Endothelial cell of umbilical vein (primary cell): Measurements from ENCODE around the gene AICDA. TPM values are rescaled to one million over a fixed set of nuclear protein-coding genes. Genes with fewer than 3 reads are reported as not detected.
"Not testable (repeated sequence)": the region's sequence is repeated elsewhere in the genome, so short reads cannot be mapped to it uniquely, and the experiment has no call there.

Experiments
- BruUV-seq: library from RNA; stranded (reverse); fragments of 400-500 nt; replicated peaks from 2 replicates; lab custom pipeline; 2021; lab: Mats Ljungman, UMichigan
- CTCF ChIA-PET: fragments of 300-600, 350-600 bp; sonication (Branson Sonifier 250); formaldehyde crosslinking; loops from one replicate; lab custom pipeline; 2021; ENCODE audit warnings: antibody characterized with exemption, inconsistent platforms; lab: Charles Lee
- POLR2A ChIA-PET: fragments of 300-600, 350-600 bp; sonication (Branson Sonifier 250); formaldehyde crosslinking; loops from one replicate; lab custom pipeline; 2021; ENCODE audit warnings: antibody characterized with exemption, inconsistent platforms; lab: Charles Lee
- DNase-seq: peaks from one replicate; pipeline ENCODE4 v3.0.0-alpha.2; 2011; ENCODE audit warnings: low read depth, low spot score
- FAIRE-seq: peaks from 2 replicates; lab custom pipeline; 2011; peaks lifted over from hg19 to GRCh38; lab: Jason Lieb, UNC
- H2AFZ ChIP-seq: 2 replicates; pipeline ENCODE4 v1.6.0; 2012; ENCODE audit warnings: low read depth, low read length, control low read depth, inconsistent platforms
- H3K27ac ChIP-seq: 2 replicates; pipeline ENCODE4 v1.5.1; 2011; ENCODE audit warnings: low read depth, mild to moderate bottlenecking, control low read depth, low read length, moderate library complexity; ENCODE audit not compliant: insufficient read depth
- H3K27me3 ChIP-seq, 2 experiments: 2 replicates each; pipeline versions ENCODE4 v1.6.0 to v1.6.1; 2011; ENCODE audit warnings: low read length in 2 of 2, mixed read lengths in 1 of 2; ENCODE audit not compliant: control insufficient read depth in 2 of 2, insufficient read depth in 2 of 2
- H3K36me3 ChIP-seq, 2 experiments: 2 replicates in 1 of 2; 3 replicates in 1 of 2; pipeline ENCODE4 v1.5.1; 2011; ENCODE audit warnings: low read length in 2 of 2, mild to moderate bottlenecking in 1 of 2, moderate library complexity in 1 of 2; ENCODE audit not compliant: control insufficient read depth in 2 of 2, insufficient read depth in 2 of 2; ENCODE audit errors: extremely low read depth in 1 of 2
- H3K4me1 ChIP-seq: 3 replicates; pipeline ENCODE4 v1.5.1; 2011; ENCODE audit warnings: mild to moderate bottlenecking, low read length; ENCODE audit not compliant: control insufficient read depth, insufficient read depth; ENCODE audit errors: extremely low read depth
- H3K4me2 ChIP-seq: 2 replicates; pipeline ENCODE4 v1.6.1; 2011; ENCODE audit warnings: low read length, control low read depth, mixed read lengths; ENCODE audit not compliant: insufficient read depth
- H3K4me3 ChIP-seq, 3 experiments: fragments of 200-600 bp in 1 of 3; sonication (generic), shearing (Covaris generic) in 1 of 3; replicated peaks in 1 of 3; 2 replicates each; pipeline ENCODE4 v1.5.1; 2011 to 2016; ENCODE audit warnings: control low read depth in 3 of 3, low read length in 3 of 3, mild to moderate bottlenecking in 2 of 3, inconsistent platforms in 1 of 3, low read depth in 1 of 3, moderate library complexity in 1 of 3; ENCODE audit not compliant: insufficient read depth in 1 of 3
- H3K79me2 ChIP-seq: 2 replicates; pipeline ENCODE4 v1.6.0; 2012; ENCODE audit warnings: low read length, inconsistent platforms; ENCODE audit not compliant: control insufficient read depth, insufficient read depth
- H3K9ac ChIP-seq: replicated peaks from 2 replicates; pipeline ENCODE3; 2011; ENCODE audit warnings: low read length, control low read depth; ENCODE audit not compliant: insufficient read depth; ENCODE audit errors: extremely low read depth
- H3K9me1 ChIP-seq: replicated peaks from 3 replicates; pipeline ENCODE4 v1.6.0; 2011; ENCODE audit warnings: mild to moderate bottlenecking, low read length; ENCODE audit not compliant: control insufficient read depth, insufficient read depth; ENCODE audit errors: extremely low read depth
- H3K9me3 ChIP-seq: replicated peaks from 2 replicates; pipeline ENCODE4 v1.5.1; 2012; ENCODE audit warnings: low read length, inconsistent platforms; ENCODE audit not compliant: control insufficient read depth, insufficient read depth
- H4K20me1 ChIP-seq: replicated peaks from 2 replicates; pipeline ENCODE3; 2011; ENCODE audit warnings: mild to moderate bottlenecking, low read length; ENCODE audit not compliant: control insufficient read depth, insufficient read depth; ENCODE audit errors: extremely low read depth
- FOS ChIP-seq: IDR thresholded peaks from 2 replicates; pipeline ENCODE4 v1.6.1; 2011; ENCODE audit warnings: mild to moderate bottlenecking, low read length, moderate library complexity, borderline replicate concordance; ENCODE audit not compliant: insufficient read depth
- JUN ChIP-seq: IDR thresholded peaks from 2 replicates; pipeline ENCODE4 v1.6.1; 2011; ENCODE audit warnings: borderline replicate concordance, low read depth; ENCODE audit not compliant: insufficient read length, insufficient read depth
- MYC ChIP-seq: IDR thresholded peaks from one replicate; pipeline ENCODE4 v1.6.1; 2011; ENCODE audit warnings: mild to moderate bottlenecking, low read depth, low read length
- POLR2A ChIP-seq: IDR thresholded peaks from 2 replicates; pipeline ENCODE4 v1.6.1; 2012; ENCODE audit warnings: low read depth, mild to moderate bottlenecking, control low read depth, low read length
- dilution Hi-C: fragments of 300-500 bp; cut with MboI; formaldehyde crosslinking; loops from one replicate; pipeline ENCODE4 v1.15.0; 2019; ENCODE audit warnings: low sequenced_read_pairs; ENCODE audit not compliant: extremely low pct_ligation_motif_present
- intact Hi-C: fragments of 100-400 bp; cut with micrococcal nuclease; formaldehyde crosslinking; loops from one replicate; pipeline ENCODE4 v1.10.0; 2022
- polyA plus RNA-seq, 4 experiments: library from polyadenylated mRNA; depleted of rRNA in 3 of 4; stranded (reverse) in 3 of 4; unstranded in 1 of 4; fragments of >200 nt; gene quantifications; 2 replicates each; pipeline versions ENCODE4 v1.2.1 to v1.2.3, GENCODE V29; 2011 to 2012; ENCODE audit warnings: missing spikeins in 1 of 4
- total RNA-seq: library from RNA; stranded (reverse); gene quantifications from 2 replicates; pipeline ENCODE4 v1.2.3, GENCODE V29; 2021

AICDA gene
- total and polyA plus RNA-seq, 2 donors (not counting 3 experiments of a cell fraction or from before 2014, with no cell fraction given): not detected

- Histone ChIP-seq H3K36me3 (no peaks in the 10 kb centered on the region), H3K79me2 (no peaks in the 10 kb centered on the region), H3K27ac (no peak overlapping the region), H3K4me3 (no peak overlapping the region), H3K9me1 (no peaks in the 10 kb centered on the region), H4K20me1 (no peaks in the 10 kb centered on the region), H3K27me3 (peaks cover 8 to 13% of the 10 kb centered on the region in 2 experiments), H3K9me3 (no peaks in the 10 kb centered on the region), H2AFZ (no peak overlapping the region), H3K9ac (no peak overlapping the region), H3K4me1 (no peaks in the 10 kb centered on the region), H3K4me2 (no peak overlapping the region)
- POLR2A ChIA-PET: no interaction called here
- FAIRE-seq (no peak), DNase-seq (no peak)
- no peak for TF ChIP-seq MYC
- TF ChIP-seq FOS: no peak
- no peak for TF ChIP-seq JUN
- TF ChIP-seq POLR2A: no peak
- no TSS peak for BruUV-seq
- CTCF ChIA-PET: no interaction called here
- intact Hi-C loops: no loop called here
- dilution Hi-C loops: no loop called here
Measured at GRCh38 chr12:8636581-8636980, 23.9 kb upstream of the AICDA start.

- H3K9me1 ChIP-seq, H3K4me3 ChIP-seq, POLR2A ChIA-PET, H3K9ac ChIP-seq, H3K79me2 ChIP-seq, H2AFZ ChIP-seq, H3K4me2 ChIP-seq, H3K27ac ChIP-seq, CTCF ChIA-PET, H4K20me1 ChIP-seq, DNase-seq, dilution Hi-C loops, H3K9me3 ChIP-seq, BruUV-seq, intact Hi-C loops, FAIRE-seq, H3K36me3 ChIP-seq, H3K4me1 ChIP-seq: not testable (repeated sequence)
- H3K27me3 ChIP-seq: peaks cover 8 to 13% of the 10 kb centered on the region in 2 experiments
Measured at GRCh38 chr12:8636007-8636346, 23.3 kb upstream of the AICDA start.

- DNase-seq, H3K4me3 ChIP-seq, H3K79me2 ChIP-seq, dilution Hi-C loops, H4K20me1 ChIP-seq, POLR2A ChIA-PET, H3K36me3 ChIP-seq, H3K4me2 ChIP-seq, BruUV-seq, FAIRE-seq, intact Hi-C loops, H3K9me3 ChIP-seq, H3K4me1 ChIP-seq, H3K9me1 ChIP-seq, CTCF ChIA-PET, H2AFZ ChIP-seq, H3K9ac ChIP-seq, H3K27ac ChIP-seq: not testable (repeated sequence)
- peaks cover 8 to 13% of the 10 kb centered on the region in 2 experiments for H3K27me3 ChIP-seq
Measured at GRCh38 chr12:8635342-8636006, 22.8 kb upstream of the AICDA start.
